HUES6 (cell line): ENCODE data around the gene KRTAP10-2.
"Not testable (repeated sequence)": the region's sequence is repeated elsewhere in the genome, so short reads cannot be mapped to it uniquely, and the experiment has no call there.

Source experiments
- H3K27ac ChIP-seq: 2 replicates; pipeline ENCODE4 v1.7.0; 2013; ENCODE audit warnings: low read depth, mild to moderate bottlenecking, low read length, inconsistent platforms
- H3K27me3 ChIP-seq: 2 replicates; pipeline ENCODE4 v1.6.1; 2013; ENCODE audit warnings: low read length; ENCODE audit not compliant: control insufficient read depth, insufficient read depth
- H3K36me3 ChIP-seq: 2 replicates; pipeline ENCODE4 v1.6.1; 2013; ENCODE audit warnings: low read length; ENCODE audit not compliant: control insufficient read depth, insufficient read depth
- H3K4me1 ChIP-seq: 2 replicates; pipeline ENCODE4 v1.6.1; 2013; ENCODE audit warnings: low read length; ENCODE audit not compliant: control insufficient read depth, insufficient read depth
- H3K4me3 ChIP-seq: 2 replicates; pipeline ENCODE4 v1.5.1; 2013; ENCODE audit warnings: low read depth, low read length
- H3K9ac ChIP-seq: one replicate; pipeline ENCODE4 v1.6.1; 2013; ENCODE audit warnings: mild to moderate bottlenecking, low read length
- H3K9me3 ChIP-seq: 2 replicates; pipeline ENCODE4 v1.6.1; 2013; ENCODE audit warnings: low read depth, low read length; ENCODE audit not compliant: control insufficient read depth, insufficient read depth

Gene KRTAP10-2

DNA sequence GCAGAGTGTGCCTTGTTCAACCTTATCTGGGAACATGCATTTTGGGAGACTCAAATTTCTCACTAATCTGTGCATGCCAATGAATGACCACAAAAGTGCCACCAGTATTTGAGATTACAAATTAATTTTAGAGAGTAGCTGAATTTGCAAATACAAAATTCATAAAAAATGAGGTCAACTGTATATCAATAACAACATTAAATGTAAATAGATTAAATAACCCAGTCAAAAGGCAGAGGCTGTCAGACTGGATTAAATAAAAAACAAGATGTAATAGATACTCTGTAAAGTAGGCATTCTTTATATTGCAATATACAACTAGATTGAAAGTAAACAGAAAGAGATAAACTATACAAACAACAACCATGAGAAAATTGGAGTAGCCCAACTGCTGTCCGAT lies 12.8 kb upstream of the KRTAP10-2 start:
- no peaks in the 10 kb centered on the region for H3K27me3 ChIP-seq
- no peaks in the 10 kb centered on the region for H3K4me1 ChIP-seq
- H3K4me3 ChIP-seq, result no peak overlapping the region
- H3K27ac ChIP-seq, result no peak overlapping the region
- no peaks in the 10 kb centered on the region for H3K9me3 ChIP-seq
- no peak overlapping the region for H3K9ac ChIP-seq
- no peaks in the 10 kb centered on the region for H3K36me3 ChIP-seq

DNA sequence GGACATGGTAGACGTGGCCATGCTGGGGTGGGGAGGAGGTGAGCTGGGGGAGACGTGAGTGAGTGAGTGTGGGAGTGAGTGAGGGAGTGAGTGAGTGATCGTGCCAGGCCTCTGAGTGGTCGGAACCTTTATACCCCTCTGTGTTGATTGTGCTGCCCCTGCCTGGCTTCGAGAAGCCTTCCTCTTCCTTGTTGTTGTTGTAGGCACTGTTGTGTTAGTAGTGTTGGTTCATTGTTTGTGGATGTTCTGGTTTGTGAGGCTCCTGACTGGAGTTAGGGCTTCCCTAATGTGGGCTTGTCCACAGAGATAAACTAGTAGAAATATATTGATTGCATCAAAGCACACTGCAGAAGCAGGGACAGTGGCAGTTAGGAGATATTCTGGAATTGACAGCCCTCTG lies 7.4 kb upstream of the KRTAP10-2 start, which contains the start of gene KRTAP10-3:
Gene KRTAP10-3, minus strand, starts transcription at position 101 of the 400 bp plus-strand sequence. Its CDS starts 80 bp downstream, at position 21.
- Histone ChIP-seq H3K9ac (no peak within 1 kb of the TSS), H3K36me3 (no peaks in the 10 kb centered on the region), H3K27me3 (no peaks in the 10 kb centered on the region), H3K9me3 (no peaks in the 10 kb centered on the region), H3K4me1 (peaks cover 5% of the 10 kb centered on the region; the same call in 1 of the 2 replicates), H3K27ac (no peak within 1 kb of the TSS), H3K4me3 (no peak within 1 kb of the TSS)

DNA sequence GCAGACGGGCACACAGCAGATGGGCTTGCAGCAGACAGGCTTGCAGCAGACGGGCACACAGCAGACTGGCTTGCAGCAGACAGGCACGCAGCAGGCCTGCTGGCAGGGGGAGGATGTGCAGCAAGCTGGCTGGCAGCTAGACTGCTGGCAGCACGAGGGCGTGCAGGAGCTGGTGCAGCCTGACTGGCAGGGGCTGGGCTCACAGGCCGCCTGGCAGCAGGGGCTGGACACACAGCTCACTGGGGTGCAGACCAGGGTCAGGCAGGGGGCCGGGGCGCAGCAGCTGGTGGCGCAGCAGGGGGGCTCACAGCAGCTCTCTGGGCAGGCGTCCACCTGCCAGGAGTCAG lies 7.0 kb upstream of the KRTAP10-2 start:
- H3K9ac ChIP-seq, H3K27me3 ChIP-seq, H3K4me1 ChIP-seq, H3K27ac ChIP-seq, H3K36me3 ChIP-seq, H3K4me3 ChIP-seq, H3K9me3 ChIP-seq: not testable (repeated sequence)

DNA sequence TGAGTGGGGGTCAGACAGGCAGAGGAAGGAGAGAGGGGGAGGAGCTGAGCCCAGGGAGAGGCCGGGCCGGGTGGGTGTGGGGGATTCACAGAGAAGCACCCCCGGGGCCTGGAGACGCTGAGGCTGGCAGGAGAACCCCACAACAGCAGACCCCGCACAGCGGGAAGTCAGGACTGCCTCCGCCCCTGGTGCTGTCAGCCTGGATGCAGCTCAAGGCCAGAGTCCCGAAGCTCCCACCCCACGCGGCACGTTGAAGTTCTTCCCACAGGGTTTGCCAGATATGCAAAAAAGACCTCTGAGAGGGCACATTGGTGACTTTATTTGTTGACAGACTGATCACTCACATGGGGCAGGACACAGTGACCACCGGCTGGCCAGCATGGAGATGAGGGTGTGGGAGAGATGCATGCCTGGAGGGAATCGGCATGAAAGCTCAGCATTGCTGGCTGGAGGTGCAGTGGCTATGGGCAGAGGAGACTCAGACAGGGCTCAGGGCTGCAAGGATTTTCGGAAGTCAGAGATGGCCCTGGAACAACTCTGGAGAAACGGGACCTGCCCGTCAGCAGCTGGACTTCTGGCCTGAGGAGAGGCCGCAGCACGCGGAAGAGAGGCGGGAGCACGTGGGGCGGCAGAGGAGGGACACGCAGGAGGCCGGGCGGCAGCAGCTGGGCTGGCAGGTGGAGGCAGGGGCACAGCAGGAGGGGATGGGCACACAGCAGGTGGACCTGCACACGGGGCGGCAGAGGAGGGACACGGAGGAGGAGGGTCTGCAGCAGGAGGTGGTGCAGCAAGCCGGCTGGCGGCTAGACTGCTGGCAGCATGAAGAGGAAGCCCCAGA lies 6.4 kb upstream of the KRTAP10-2 start:
- H3K9me3 ChIP-seq, result no peaks in the 10 kb centered on the region
- H3K36me3 ChIP-seq, result no peaks in the 10 kb centered on the region

DNA sequence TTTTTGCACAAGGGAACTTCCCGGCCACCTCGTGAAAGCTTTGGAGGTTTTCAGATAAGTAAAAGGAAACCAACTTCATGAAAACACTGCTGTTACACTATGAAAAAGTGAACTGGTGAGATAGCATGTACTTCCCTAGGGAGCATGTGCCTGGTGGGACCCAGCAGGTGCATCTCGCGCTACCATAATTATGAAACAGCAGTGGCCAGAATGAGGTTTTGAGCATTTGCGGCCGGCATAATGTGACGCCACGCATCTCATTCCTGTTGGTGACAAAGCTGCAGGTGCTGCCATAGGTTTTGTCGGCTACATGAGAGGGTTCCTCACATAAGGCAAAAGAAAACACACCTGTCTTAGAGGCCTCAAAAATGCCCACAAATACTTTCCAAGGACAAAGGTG lies 5.6 kb upstream of the KRTAP10-2 start:
- H3K9me3 ChIP-seq, result no peaks in the 10 kb centered on the region
- no peaks in the 10 kb centered on the region for H3K27me3 ChIP-seq
- H3K4me1 ChIP-seq, result peaks cover 17% of the 10 kb centered on the region
- H3K9ac ChIP-seq, result no peak overlapping the region
- H3K4me3 ChIP-seq, result no peak overlapping the region
- no peak overlapping the region for H3K27ac ChIP-seq
- no peaks in the 10 kb centered on the region for H3K36me3 ChIP-seq

More for the DNA sequence above, 6.4 kb upstream of the KRTAP10-2 start:
- H3K27me3 ChIP-seq, result no peaks in the 10 kb centered on the region
- no peak overlapping the region for H3K27ac ChIP-seq
- peaks cover 9% of the 10 kb centered on the region for H3K4me1 ChIP-seq
- no peak overlapping the region for H3K9ac ChIP-seq
- H3K4me3 ChIP-seq, result no peak overlapping the region

DNA sequence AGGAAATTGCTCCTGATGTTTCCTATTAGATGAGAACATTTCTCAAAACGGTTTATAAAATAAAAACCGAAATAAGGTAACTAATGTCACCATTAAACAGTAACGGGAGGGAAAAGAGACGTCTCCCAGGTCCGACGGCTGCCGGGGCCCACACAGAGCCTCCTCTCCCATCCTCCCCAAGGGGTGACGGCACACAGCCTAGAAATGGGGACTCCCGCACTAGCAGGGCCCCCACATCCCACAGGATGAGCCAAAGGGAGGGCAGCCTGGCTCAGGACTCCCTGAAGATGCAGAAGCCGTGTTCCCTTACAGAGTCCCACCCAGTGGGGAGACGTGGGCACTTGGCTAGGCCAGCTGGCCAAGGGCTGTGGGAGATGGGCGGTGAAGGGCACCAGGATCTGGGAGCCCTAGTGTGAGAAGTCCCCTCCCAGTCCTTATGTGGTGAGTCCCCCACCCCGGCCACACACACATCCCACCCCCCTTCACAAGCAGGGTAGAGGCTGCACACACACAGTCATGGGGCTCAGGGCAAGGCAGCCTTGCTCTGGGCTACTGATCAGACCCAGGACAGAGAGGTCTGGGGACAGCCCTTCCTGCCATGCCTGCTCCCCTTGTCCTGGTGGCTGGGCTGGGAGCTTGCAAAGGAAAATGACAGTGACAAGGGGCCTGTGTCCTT lies 4.0 kb upstream of the KRTAP10-2 start:
- H3K9me3 ChIP-seq, result no peaks in the 10 kb centered on the region
- H3K9ac ChIP-seq, result no peak overlapping the region
- H3K4me1 ChIP-seq, result peaks cover 30% of the 10 kb centered on the region
- H3K4me3 ChIP-seq, result no peak overlapping the region
- H3K27me3 ChIP-seq, result no peaks in the 10 kb centered on the region
- no peaks in the 10 kb centered on the region for H3K36me3 ChIP-seq
- H3K27ac ChIP-seq, result no peak overlapping the region

DNA sequence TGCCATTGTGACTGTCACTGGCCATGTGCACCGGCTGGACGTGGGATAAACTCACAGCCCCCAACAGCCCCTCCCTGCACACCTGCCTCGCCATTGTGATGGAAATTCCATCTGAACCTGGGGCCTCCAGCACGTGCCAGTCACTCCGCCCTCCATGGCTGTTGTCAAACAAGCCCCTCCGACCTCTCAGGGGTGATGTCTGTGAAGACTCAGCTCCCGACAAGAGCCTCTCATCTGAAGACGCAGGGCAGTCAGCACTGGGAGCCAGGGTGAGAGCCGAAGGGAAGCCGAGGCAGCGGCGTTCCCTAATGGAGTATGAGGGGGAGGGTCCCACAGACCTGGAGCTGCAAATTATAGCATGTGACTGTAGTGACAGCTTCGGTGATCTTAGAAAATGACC lies 1.4 kb upstream of the KRTAP10-2 start:
- Histone ChIP-seq H3K4me3 (no peak overlapping the region), H3K27ac (no peak overlapping the region), H3K9me3 (no peaks in the 10 kb centered on the region), H3K27me3 (no peaks in the 10 kb centered on the region), H3K4me1 (peaks cover 52% of the 10 kb centered on the region), H3K36me3 (no peaks in the 10 kb centered on the region), H3K9ac (no peak overlapping the region)

DNA sequence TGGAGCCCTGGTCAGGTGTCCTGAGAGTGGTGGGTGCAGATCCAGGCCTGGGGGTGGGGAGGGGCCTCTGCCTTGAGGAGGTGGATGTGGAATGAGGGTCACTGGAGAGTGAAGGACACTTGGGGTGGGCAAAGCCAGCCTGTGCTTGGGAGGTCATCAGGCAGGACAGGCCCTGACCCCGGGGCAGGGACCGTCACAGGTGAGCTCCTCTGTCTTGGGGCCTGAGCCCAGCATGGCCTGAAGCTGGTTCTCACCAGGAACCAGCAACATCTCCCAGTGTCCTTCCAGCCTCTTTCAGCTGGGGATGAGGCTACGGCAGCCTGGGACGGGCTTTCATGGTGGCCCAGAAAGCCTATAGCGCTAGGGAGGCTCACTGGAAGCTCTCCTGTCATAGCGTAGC lies 831 bp upstream of the KRTAP10-2 start:
- Histone ChIP-seq H3K36me3 (no peaks in the 10 kb centered on the region), H3K9ac (no peak overlapping the region), H3K27ac (no peak overlapping the region), H3K9me3 (no peaks in the 10 kb centered on the region), H3K27me3 (no peaks in the 10 kb centered on the region), H3K4me1 (peaks cover 51% of the 10 kb centered on the region), H3K4me3 (no peak overlapping the region)

DNA sequence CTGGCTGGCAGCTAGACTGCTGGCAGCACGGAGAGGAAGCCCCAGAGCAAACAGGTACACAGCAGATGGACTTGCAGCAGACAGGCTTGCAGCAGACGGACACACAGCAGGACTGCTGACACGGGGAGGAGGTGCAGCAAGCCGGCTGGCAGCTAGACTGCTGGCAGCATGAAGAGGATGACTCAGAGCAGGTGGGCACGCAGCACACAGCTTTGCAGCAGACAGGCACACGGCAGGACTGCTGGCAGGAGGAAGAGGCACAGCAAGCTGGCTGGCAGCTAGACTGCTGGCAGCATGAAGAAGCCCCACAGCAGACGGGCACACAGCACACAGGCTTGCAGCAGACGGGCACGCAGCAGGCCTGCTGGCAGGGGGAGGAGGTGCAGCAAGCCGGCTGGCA lies 498 bp downstream of the KRTAP10-2 start:
- no peaks in the 10 kb centered on the region for H3K27me3 ChIP-seq
- no peak overlapping the region for H3K9ac ChIP-seq
- H3K4me3 ChIP-seq, result no peak overlapping the region
- H3K36me3 ChIP-seq, result no peaks in the 10 kb centered on the region
- H3K4me1 ChIP-seq, result peaks cover 51% of the 10 kb centered on the region
- H3K9me3 ChIP-seq, result no peaks in the 10 kb centered on the region
- H3K27ac ChIP-seq, result no peak overlapping the region

DNA sequence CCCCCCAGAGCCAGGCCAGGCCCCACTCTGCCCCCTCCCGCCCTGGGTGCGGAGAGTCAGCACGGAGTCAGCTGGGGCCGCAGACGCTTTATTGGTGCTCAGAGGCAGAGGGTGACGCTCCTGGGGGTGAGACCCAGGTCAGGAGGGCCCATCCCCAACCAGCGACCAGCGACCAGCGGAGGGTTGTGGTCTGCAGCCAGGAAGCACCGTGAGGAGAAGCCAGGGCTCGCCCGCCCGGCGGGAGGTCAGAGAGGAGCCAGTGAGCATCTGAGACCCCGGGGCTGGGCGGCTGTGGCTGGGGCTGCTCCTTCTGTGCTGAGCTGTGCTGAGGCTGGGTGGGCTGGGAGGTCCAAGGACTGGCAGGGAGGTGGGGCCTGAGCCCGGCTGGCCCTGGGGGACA lies 1.0 kb downstream of the KRTAP10-2 start:
- Histone ChIP-seq H3K27ac (0 out of 2 replicates have a peak overlapping the region, but pooled peaks have one; percentile 68), H3K4me1 (peaks cover 51% of the 10 kb centered on the region)
- not testable (repeated sequence) for H3K9me3 ChIP-seq, H3K4me3 ChIP-seq, H3K27me3 ChIP-seq, H3K36me3 ChIP-seq, H3K9ac ChIP-seq

DNA sequence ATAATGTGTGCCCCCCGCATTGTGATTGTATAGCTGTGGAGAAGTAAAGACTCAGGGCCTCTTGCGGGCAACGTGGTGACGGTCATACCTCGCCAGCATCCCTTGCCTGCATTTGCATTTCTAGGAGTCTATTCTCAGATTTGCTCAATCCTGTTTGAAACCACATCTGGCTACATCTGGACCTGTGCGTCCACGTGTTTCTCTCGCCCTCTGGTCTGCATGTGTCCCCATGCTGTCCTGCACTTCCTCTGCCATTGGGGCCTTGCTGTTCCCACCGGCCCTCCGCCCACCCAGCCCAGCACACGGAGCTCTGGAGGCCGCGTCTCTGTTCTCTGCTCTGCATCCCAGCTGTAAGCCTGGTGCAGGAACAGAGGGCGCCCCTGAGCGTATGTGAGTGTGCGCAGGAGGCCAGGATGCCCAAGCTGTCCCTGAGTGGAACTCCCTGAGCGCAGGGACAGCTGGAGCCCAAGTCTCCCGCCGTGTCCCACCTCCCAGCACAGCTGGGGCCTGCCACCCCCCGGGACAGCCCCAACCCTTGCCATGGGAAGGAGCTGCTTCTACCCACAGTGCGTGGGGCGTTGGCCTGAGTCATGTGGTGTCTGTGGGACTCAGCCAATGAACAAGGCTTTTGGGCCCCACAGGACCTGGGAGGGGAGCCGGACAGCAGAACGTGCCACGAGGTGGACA lies 1.6 kb downstream of the KRTAP10-2 start:
- peaks cover 51% of the 10 kb centered on the region for H3K4me1 ChIP-seq
- no peaks in the 10 kb centered on the region for H3K9me3 ChIP-seq
- peak overlapping the region; percentile 68 for H3K27ac ChIP-seq
- no peaks in the 10 kb centered on the region for H3K27me3 ChIP-seq
- no peak overlapping the region for H3K4me3 ChIP-seq
- peak overlapping the region; percentile 55 for H3K9ac ChIP-seq
- no peaks in the 10 kb centered on the region for H3K36me3 ChIP-seq
